OCI-LY1 (cell line): ENCODE measurements around the gene GIPC3.
"Not testable (repeated sequence)": the region's sequence is repeated elsewhere in the genome, so short reads cannot be mapped to it uniquely, and the experiment has no call there.

Experiments used
- H2AFZ ChIP-seq: fragments of 200-600 bp; sonication (generic), shearing (Covaris generic); 2 replicates; pipeline ENCODE4 v1.6.0; 2014; ENCODE audit warnings: antibody characterized with exemption, mild to moderate bottlenecking, low read length
- H3F3A ChIP-seq: fragments of 200-600 bp; sonication (generic), shearing (Covaris generic); 2 replicates; pipeline ENCODE4 v1.6.0; 2014; ENCODE audit warnings: mild to moderate bottlenecking, antibody characterized with exemption, low read length, moderate library complexity; ENCODE audit not compliant: insufficient read depth
- H3K27ac ChIP-seq: fragments of 200-600 bp; sonication (generic); 2 replicates; pipeline ENCODE4 v1.5.1; 2014; ENCODE audit warnings: low read length, mixed run types, mild to moderate bottlenecking, low read depth; ENCODE audit not compliant: poor library complexity, severe bottlenecking
- H3K27me3 ChIP-seq: fragments of 200-600 bp; sonication (generic); 2 replicates; pipeline ENCODE4 v1.6.0; 2014; ENCODE audit warnings: antibody characterized with exemption, mild to moderate bottlenecking, low read length, moderate library complexity; ENCODE audit not compliant: insufficient read depth
- H3K36me3 ChIP-seq: fragments of 200-600 bp; sonication (generic); 2 replicates; pipeline ENCODE4 v1.6.1; 2014; ENCODE audit warnings: mild to moderate bottlenecking, antibody characterized with exemption, low read length, moderate library complexity, mixed read lengths; ENCODE audit not compliant: insufficient read depth
- H3K4me1 ChIP-seq: fragments of 200-600 bp; sonication (generic); 2 replicates; pipeline ENCODE4 v1.5.1; 2014; ENCODE audit warnings: mild to moderate bottlenecking, low read length, moderate library complexity; ENCODE audit not compliant: insufficient read depth, severe bottlenecking
- H3K4me2 ChIP-seq: fragments of 200-600 bp; sonication (generic), shearing (Covaris generic); 2 replicates; pipeline ENCODE4 v1.6.1; 2014; ENCODE audit warnings: low read length
- H3K4me3 ChIP-seq: fragments of 200-600 bp; sonication (generic); 2 replicates; pipeline ENCODE4 v1.5.1; 2014; ENCODE audit warnings: low read length, low read depth, mild to moderate bottlenecking, mixed read lengths; ENCODE audit not compliant: poor library complexity, severe bottlenecking
- H3K79me2 ChIP-seq: fragments of 200-600 bp; shearing (Covaris generic); 2 replicates; pipeline ENCODE4 v1.6.1; 2016; ENCODE audit warnings: mixed run types, low read length, mixed read lengths; ENCODE audit not compliant: insufficient read depth
- H3K9ac ChIP-seq: fragments of 200-600 bp; sonication (generic), shearing (Covaris generic); 2 replicates; pipeline ENCODE4 v1.6.1; 2014; ENCODE audit warnings: mild to moderate bottlenecking, low read length, mixed read lengths
- H3K9me2 ChIP-seq: fragments of 200-600 bp; sonication (generic), shearing (Covaris generic); 2 replicates; pipeline ENCODE4 v1.6.1; 2014; ENCODE audit warnings: low read depth, mild to moderate bottlenecking, low read length, mixed read lengths
- H3K9me3 ChIP-seq: fragments of 200-600 bp; shearing (Covaris generic); 2 replicates; pipeline ENCODE4 v1.6.1; 2014; ENCODE audit warnings: low read length, mixed read lengths
- H4K20me1 ChIP-seq: fragments of 200-600 bp; sonication (generic), shearing (Covaris generic); 2 replicates; pipeline ENCODE4 v1.6.0; 2016; ENCODE audit warnings: mild to moderate bottlenecking, low read length; ENCODE audit not compliant: insufficient read depth
- EZH2 ChIP-seq: fragments of 200-600 bp; sonication (generic), shearing (Covaris generic); IDR thresholded peaks from 2 replicates; pipeline ENCODE4 v1.8.0; 2017; ENCODE audit warnings: borderline replicate concordance, mixed run types, mild to moderate bottlenecking, antibody characterized with exemption, low read length, moderate library complexity, mixed read lengths
- TF ChIP-seq, protein P1 (sequence below): fragments of 200-600 bp; sonication (generic), shearing (Covaris generic); IDR thresholded peaks from 2 replicates; pipeline ENCODE4 v1.5.1; 2017; ENCODE audit warnings: mild to moderate bottlenecking, antibody characterized with exemption, low read length, moderate library complexity, mixed read lengths

GIPC3 gene

GRCh38 chr19:3578390-3578789 lies 6.9 kb upstream of the GIPC3 start:
- TF ChIP-seq, protein P1, sequence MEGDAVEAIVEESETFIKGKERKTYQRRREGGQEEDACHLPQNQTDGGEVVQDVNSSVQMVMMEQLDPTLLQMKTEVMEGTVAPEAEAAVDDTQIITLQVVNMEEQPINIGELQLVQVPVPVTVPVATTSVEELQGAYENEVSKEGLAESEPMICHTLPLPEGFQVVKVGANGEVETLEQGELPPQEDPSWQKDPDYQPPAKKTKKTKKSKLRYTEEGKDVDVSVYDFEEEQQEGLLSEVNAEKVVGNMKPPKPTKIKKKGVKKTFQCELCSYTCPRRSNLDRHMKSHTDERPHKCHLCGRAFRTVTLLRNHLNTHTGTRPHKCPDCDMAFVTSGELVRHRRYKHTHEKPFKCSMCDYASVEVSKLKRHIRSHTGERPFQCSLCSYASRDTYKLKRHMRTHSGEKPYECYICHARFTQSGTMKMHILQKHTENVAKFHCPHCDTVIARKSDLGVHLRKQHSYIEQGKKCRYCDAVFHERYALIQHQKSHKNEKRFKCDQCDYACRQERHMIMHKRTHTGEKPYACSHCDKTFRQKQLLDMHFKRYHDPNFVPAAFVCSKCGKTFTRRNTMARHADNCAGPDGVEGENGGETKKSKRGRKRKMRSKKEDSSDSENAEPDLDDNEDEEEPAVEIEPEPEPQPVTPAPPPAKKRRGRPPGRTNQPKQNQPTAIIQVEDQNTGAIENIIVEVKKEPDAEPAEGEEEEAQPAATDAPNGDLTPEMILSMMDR, result no peak
- no peak for TF ChIP-seq EZH2
- H3F3A ChIP-seq, result 0 out of 2 replicates have a peak, but pooled peaks cover 3% of the 10 kb centered on the region
- no peaks in the 10 kb centered on the region for H3K9me2 ChIP-seq
- H3K36me3 ChIP-seq, result peaks cover 18% of the 10 kb centered on the region
- H3K27me3 ChIP-seq, result peaks cover 2% of the 10 kb centered on the region; the same call in 1 of the 2 replicates
- no peak overlapping the region for H3K4me3 ChIP-seq
- H3K79me2 ChIP-seq, result no peaks in the 10 kb centered on the region
- H3K9me3 ChIP-seq, result no peaks in the 10 kb centered on the region
- no peak overlapping the region for H3K27ac ChIP-seq
- no peak overlapping the region for H3K9ac ChIP-seq
- H2AFZ ChIP-seq, result no peak overlapping the region
- no peaks in the 10 kb centered on the region for H4K20me1 ChIP-seq
- no peak overlapping the region for H3K4me2 ChIP-seq
- peaks cover 15% of the 10 kb centered on the region for H3K4me1 ChIP-seq

- no peaks in the 10 kb centered on the region for H4K20me1 ChIP-seq
- H3K9ac ChIP-seq, result no peak overlapping the region
- no peaks in the 10 kb centered on the region for H3K79me2 ChIP-seq
- no peak overlapping the region for H2AFZ ChIP-seq
- H3K27ac ChIP-seq, result no peak overlapping the region
- H3K4me3 ChIP-seq, result no peak overlapping the region
- TF ChIP-seq, protein P1, result no peak
- TF ChIP-seq EZH2, result no peak
- H3K4me2 ChIP-seq, result no peak overlapping the region
- H3K9me3 ChIP-seq, result no peaks in the 10 kb centered on the region
- H3K36me3 ChIP-seq, result peaks cover 7% of the 10 kb centered on the region; the same call in 1 of the 2 replicates
- H3F3A ChIP-seq, result no peaks in the 10 kb centered on the region
- peaks cover 2% of the 10 kb centered on the region; the same call in 1 of the 2 replicates for H3K27me3 ChIP-seq
- no peaks in the 10 kb centered on the region for H3K9me2 ChIP-seq
- peaks cover 15% of the 10 kb centered on the region for H3K4me1 ChIP-seq
Observed at GRCh38 chr19:3580156-3580934, 4.9 kb upstream of the GIPC3 start.

- H3K79me2 ChIP-seq, H3K4me3 ChIP-seq, H3K4me2 ChIP-seq, H2AFZ ChIP-seq, H3K36me3 ChIP-seq, H3K27me3 ChIP-seq, H3K4me1 ChIP-seq, H4K20me1 ChIP-seq, H3K9me3 ChIP-seq, H3K9me2 ChIP-seq, H3F3A ChIP-seq, H3K27ac ChIP-seq, H3K9ac ChIP-seq: not testable (repeated sequence)
Observed at GRCh38 chr19:3581792-3582191, 3.5 kb upstream of the GIPC3 start.

DNA sequence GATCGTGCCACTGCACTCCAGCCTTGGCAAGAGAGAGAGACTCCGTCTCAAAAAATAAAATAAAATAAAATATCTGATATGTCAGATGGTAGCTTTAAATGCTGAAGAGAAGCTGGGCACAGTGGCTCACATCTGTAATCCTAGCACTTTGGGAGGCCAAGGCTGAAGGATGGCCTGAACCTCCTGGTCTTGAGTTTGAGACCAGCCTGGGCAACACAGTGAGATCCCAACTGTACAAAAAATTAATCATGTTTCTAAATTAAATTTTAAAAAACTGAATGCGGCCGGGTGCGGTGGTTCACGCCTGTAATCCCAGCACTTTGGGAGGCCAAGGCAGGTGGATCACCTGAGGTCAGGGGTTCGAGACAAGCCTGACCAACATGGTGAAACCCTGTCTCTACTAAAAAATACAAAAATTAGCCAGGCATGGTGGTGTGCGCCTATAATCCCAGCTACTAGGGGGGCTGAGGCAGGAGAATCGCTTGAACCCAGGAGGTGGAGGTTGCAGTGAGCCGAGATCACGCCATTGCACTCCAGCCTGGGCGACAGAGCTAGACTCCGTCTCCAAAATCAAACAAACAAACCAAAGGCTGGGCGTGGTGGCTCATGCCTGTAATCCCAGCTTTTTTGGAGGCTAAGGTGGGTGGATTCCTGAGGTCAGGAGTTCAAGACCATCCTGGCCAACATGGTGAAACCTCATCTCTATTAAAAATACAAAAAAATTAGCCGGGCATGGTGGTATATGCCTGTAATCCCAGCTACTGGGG lies 1.1 kb upstream of the GIPC3 start:
- H3K9me3 ChIP-seq, result not testable (repeated sequence)

More for the DNA sequence above, 1.1 kb upstream of the GIPC3 start:
- H4K20me1 ChIP-seq, H3K4me2 ChIP-seq, H3K27me3 ChIP-seq, H3K9ac ChIP-seq, H3K27ac ChIP-seq, H3K79me2 ChIP-seq, H3K9me2 ChIP-seq, H2AFZ ChIP-seq, H3K4me1 ChIP-seq, H3K4me3 ChIP-seq, H3F3A ChIP-seq, H3K36me3 ChIP-seq: not testable (repeated sequence)
